ENCODE measurements around the gene NCEH1. TPM values are rescaled to one million over a fixed set of nuclear protein-coding genes. Genes with fewer than 3 reads are reported as not detected.

Gene NCEH1
- total and polyA plus RNA-seq, 2 of the 13 experiments (the other 11 are each of a cell fraction or from before 2014, with no cell fraction given), result 12.9 to 21.4 TPM

DNA sequence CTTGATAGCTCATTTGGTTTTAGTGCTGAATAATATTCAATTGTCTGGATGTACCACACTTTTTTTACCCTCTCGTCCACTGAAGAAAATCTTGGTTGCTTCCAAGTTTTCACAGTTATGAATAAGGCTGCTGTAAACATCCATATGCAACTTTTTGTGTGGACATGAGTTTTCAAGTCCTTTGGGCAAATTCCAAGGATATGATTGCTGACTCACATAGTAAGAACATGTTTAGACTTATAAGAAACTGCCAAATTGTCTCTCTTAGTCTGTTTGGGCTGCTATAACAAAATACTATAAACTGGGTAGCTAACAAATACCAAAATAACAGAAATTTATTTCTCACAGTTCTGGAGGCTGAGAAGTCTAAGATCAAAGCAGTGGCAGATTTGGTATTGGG is 128.2 kb downstream of the NCEH1 start:
- DNase-seq (ENCODE audit: low spot score), result no peak
- TF ChIP-seq THAP11 (CRISPR knock-in tag; IDR thresholded peaks at IDR 0.05) (no peak), SIN3B (IDR thresholded peaks at IDR 0.05; ENCODE audit: low read length) (no peak)
- intact Hi-C loops (cut with micrococcal nuclease; ENCODE audit: unreplicated experiment), result no loop called here
- no peak for ATAC-seq
- no peak overlapping the region for H3K4me3 ChIP-seq (replicated peaks in 1 of 3; ENCODE audit: insufficient read depth in 1 of 3, low read depth in 2 of 3, low read length in 3 of 3)
- H3K27ac ChIP-seq (ENCODE audit: extremely low read length, insufficient read depth, low read length), result no peak overlapping the region
- H3K27me3 ChIP-seq (ENCODE audit: control insufficient read depth in 1 of 2, insufficient read depth in 2 of 2, low read length in 2 of 2), result no peaks in the 10 kb centered on the region
- H3K79me2 ChIP-seq (ENCODE audit: insufficient read depth, low read length), result no peaks in the 10 kb centered on the region
- no peak overlapping the region for H3K4me2 ChIP-seq (ENCODE audit: low read depth, low read length)
- no TSS peak for BruUV-seq (replicated peaks)
- 77% methylated on average over 1 of the region's 1 CpG for WGBS (ENCODE audit: low lambda C conversion rate)
- ChIA-PET POLR2A (no interaction called here), CTCF (ENCODE audit: low intra/inter-chr PET ratio, low total read pairs) (no interaction called here)
- in situ Hi-C loops (cut with HindIII; ENCODE audit: extremely low pct_ligation_motif_present, low pct_unique_long_range_greater_than_20kb), result no loop called here
- no peaks in the 10 kb centered on the region for H3K9me3 ChIP-seq (ENCODE audit: low read length)
- FAIRE-seq, result no peak
- peaks cover 25% of the 10 kb centered on the region for H3K4me1 ChIP-seq (ENCODE audit: insufficient read depth, low read length)
- H2AFZ ChIP-seq (ENCODE audit: low read length), result no peak overlapping the region
- H3K36me3 ChIP-seq (replicated peaks in 1 of 2; ENCODE audit: control insufficient read depth in 1 of 2, insufficient read depth in 2 of 2, low read length in 2 of 2), result no peaks in the 10 kb centered on the region
- H4K20me1 ChIP-seq (ENCODE audit: insufficient read depth, low read length), result no peaks in the 10 kb centered on the region
- no peak overlapping the region for H3K9ac ChIP-seq (ENCODE audit: insufficient read depth, low read depth, low read length)

DNA sequence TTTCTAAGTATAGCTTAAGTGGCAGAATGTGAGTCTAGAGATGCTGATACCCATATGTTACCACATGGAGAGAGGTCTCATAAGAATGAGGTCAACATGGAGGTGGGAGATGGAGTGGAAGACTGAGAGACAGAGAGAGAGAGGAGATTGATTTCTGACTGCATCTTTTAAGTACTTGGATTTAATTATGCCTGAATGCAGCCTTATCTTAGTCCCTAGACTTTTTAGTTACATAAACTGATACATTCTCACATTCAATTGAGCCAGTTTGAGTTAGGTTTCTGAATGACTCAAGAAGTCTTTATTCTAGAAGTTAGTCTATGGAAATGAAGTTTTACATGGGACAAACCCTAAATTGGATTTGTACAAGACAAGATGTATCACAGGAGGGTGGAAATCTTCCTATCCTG is 129.1 kb downstream of the NCEH1 start:
- FAIRE-seq (no peak), ATAC-seq (no peak), DNase-seq (ENCODE audit: low spot score) (no peak)
- no peak overlapping the region for H3K27ac ChIP-seq (ENCODE audit: extremely low read length, insufficient read depth, low read length)
- ChIA-PET POLR2A (no interaction called here), CTCF (ENCODE audit: low intra/inter-chr PET ratio, low total read pairs) (no interaction called here)
- H3K4me2 ChIP-seq (ENCODE audit: low read depth, low read length), result no peak overlapping the region
- BruUV-seq (replicated peaks), result no TSS peak
- in situ Hi-C loops (cut with HindIII; ENCODE audit: extremely low pct_ligation_motif_present, low pct_unique_long_range_greater_than_20kb), result no loop called here
- H3K36me3 ChIP-seq (replicated peaks in 1 of 2; ENCODE audit: control insufficient read depth in 1 of 2, insufficient read depth in 2 of 2, low read length in 2 of 2), result no peaks in the 10 kb centered on the region
- no peaks in the 10 kb centered on the region for H3K9me3 ChIP-seq (ENCODE audit: low read length)
- H3K27me3 ChIP-seq (ENCODE audit: control insufficient read depth in 1 of 2, insufficient read depth in 2 of 2, low read length in 2 of 2), result no peaks in the 10 kb centered on the region
- no peaks in the 10 kb centered on the region for H3K79me2 ChIP-seq (ENCODE audit: insufficient read depth, low read length)
- H3K4me3 ChIP-seq (replicated peaks in 1 of 3; ENCODE audit: insufficient read depth in 1 of 3, low read depth in 2 of 3, low read length in 3 of 3), result no peak overlapping the region
- H3K9ac ChIP-seq (ENCODE audit: insufficient read depth, low read depth, low read length), result no peak overlapping the region
- no peak overlapping the region for H2AFZ ChIP-seq (ENCODE audit: low read length)
- intact Hi-C loops (cut with micrococcal nuclease; ENCODE audit: unreplicated experiment), result no loop called here
- no peak for TF ChIP-seq FOXO1 (CRISPR knock-in tag; IDR thresholded peaks at IDR 0.05)
- TF ChIP-seq ZNF264 (CRISPR knock-in tag; IDR thresholded peaks at IDR 0.05), result no peak
- no peak for TF ChIP-seq U2AF2 (IDR thresholded peaks at IDR 0.05; ENCODE audit: low read depth, low read length)
- peaks cover 25% of the 10 kb centered on the region for H3K4me1 ChIP-seq (ENCODE audit: insufficient read depth, low read length)
- no peaks in the 10 kb centered on the region for H4K20me1 ChIP-seq (ENCODE audit: insufficient read depth, low read length)
